GM19099 (cell line): ENCODE measurements around the gene CNGA2.

ENCODE experiments used
- POLR2A ChIP-seq: IDR thresholded peaks from 3 replicates; pipeline ENCODE4 v1.6.1; 2011; ENCODE audit warnings: low read depth; ENCODE audit not compliant: insufficient read length; ENCODE audit errors: extremely low read depth

CNGA2 gene

DNA sequence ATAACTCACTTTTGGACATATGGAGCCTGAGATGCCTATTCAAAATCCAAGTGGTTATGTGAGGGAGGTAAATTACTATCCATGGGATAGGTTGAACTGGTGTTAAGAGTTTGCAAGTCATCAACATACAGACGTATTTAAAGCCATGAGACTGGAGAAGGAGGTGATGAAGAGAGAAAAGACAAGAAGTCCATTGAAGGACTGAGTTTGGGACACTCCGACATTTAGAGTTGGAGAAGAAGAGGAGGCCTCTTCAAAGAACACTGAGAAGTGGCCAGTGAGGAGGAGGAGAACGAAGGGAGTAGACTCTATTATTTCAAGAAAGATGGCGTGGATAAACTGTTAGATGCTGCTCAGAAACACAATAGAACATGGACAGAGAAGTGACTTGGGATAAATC is at the start of gene CNGA2:
CNGA2 (plus strand) TSS at position 301 of the 400 bp plus-strand sequence. CDS start 3,738 bp downstream, outside the sequence.
- no peak for TF ChIP-seq POLR2A

DNA sequence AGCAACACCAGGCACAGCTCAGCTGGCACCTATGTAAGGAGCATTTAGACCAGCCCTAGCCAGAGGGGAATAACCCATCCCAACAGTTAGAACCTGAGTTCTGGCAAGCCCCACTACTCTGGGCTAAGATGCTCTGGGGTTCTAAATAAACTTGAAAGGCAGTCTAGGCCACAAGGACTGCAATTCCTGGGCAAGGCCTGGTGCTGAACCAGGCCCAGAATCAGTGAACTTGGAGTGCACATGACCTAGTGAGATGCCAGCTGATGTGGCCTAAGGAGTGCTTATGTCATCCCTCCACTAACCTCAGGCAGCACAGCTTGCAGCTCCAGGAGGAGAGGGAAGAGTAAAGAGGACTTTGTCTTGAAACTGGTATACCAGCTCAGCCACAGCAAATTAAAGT is 46.9 kb upstream of the CNGA2 start:
- no peak for TF ChIP-seq POLR2A

- TF ChIP-seq POLR2A = no peak
Observed at GRCh38 chrX:151688695-151689094, 45.9 kb upstream of the CNGA2 start.

GRCh38 chrX:151692825-151693224 is 41.7 kb upstream of the CNGA2 start:
- no peak for TF ChIP-seq POLR2A

DNA sequence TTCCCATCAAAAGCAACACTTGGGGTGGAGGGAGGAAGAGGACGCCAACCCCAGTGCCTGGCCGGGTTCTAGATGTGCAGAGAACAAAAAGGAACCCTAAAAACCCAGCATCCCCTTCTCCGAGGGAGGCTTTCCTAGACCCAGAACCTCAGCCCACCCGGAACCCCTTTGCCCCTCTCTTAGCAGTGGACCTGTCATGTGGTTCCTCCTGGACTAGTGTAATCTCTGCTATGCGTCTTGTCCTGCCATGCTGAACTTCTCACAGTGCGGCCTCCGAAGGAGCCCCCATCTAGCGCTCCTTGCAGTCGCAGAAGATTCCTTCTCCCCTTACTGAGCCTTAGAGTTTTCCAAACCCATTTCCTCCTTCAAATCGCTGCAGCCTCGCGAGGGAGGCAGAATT is 40.4 kb upstream of the CNGA2 start:
- no peak for TF ChIP-seq POLR2A

GRCh38 chrX:151694661-151695582 is 39.6 kb upstream of the CNGA2 start, which contains the start of gene PRRG3:
Gene PRRG3 (plus strand): TSS chrX:151695458. CDS start chrX:151698815, 3,357 bp downstream.
- no peak for TF ChIP-seq POLR2A

DNA sequence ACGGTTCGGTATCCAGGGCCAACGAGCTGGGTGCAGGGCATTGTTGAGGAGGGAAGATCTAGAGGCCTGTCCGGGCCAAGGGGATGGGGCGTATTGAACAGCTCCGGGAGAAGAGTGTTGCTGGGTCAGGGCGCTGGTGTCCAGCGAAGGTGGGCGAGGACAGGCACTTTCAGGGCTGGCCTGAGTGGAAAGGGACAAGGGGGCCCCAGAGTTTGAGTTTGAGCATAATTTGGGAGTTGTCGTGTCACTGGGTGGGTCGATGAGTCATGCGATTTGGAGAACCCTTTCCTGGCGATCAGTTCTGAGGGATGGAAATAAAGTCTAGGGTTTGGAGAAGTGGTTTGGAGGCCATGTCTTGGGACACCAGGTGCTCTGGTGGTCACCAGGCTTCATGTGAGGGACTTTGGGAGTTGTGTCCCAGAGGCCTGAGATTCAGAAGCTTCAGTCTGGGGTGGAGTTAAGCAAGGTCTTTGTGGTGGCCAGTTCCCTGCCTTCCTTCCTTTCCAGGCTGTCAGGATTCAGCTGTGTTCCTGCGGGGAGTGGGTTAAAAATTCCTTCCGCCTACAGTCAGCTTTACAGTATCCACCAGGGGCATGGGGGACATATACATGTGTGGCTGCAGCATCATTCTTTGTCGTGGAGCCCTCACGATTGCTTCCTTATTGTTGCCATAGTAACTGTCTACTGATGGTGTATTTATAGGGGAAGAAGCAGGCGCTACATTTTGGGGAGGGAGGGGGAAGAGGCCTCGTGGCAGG is 38.8 kb upstream of the CNGA2 start:
- TF ChIP-seq POLR2A = no peak

DNA sequence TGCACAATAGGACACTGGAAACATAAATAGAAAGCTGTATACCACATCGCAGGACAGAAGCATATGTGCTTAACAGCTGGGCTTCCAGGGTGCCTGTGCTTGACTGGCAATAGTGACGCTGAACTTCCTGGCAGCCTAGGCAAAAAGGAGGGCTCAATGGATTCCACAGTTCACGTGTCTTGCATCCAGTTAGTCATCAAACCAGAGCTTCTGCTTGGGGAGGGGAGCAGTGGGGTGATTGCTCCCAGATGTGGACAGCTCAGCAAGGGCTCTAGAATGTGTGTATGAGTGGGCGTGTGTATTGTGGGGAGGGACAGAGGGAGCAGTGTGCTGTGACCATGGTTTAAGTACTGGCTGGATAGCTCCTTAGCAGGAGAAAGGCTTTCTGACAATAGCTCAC is 37.0 kb upstream of the CNGA2 start:
- no peak for TF ChIP-seq POLR2A

DNA sequence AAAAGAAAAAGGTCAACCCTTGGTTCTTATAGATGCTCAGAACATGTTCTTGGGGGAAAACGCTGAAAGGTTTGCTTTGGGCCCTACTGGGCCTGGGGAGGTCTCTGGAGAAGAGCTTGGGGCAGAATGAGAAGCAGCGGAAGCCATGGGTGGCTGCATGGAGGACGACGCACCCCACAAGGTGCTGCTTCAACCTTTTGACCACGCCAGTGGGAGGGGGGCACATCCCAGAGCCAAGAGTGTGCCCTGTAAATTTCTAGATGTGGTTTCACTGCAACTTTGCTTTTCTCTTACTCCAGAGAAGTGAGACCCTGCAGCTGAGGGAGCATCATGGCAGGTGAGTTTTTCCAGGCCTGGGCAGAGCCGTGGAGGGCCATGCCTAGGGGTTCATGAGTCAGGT is 36.1 kb upstream of the CNGA2 start:
- TF ChIP-seq POLR2A = no peak

DNA sequence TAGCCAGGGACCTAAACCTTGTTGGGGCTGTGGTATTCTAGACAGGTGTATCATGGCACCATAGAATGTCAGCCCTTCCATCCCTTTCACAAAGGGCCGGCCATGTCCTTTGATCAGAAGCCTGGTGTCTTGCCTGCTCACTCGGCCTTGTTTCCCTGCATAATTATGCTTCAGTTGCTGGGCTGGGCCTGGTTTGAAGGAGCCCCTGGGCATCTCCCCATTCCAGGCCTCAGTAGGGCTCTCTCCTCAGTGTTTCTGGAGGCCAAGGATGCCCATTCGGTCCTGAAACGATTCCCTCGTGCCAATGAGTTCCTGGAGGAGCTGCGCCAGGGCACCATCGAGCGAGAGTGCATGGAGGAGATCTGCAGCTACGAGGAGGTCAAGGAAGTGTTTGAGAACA is 34.8 kb upstream of the CNGA2 start:
- TF ChIP-seq POLR2A = no peak

DNA sequence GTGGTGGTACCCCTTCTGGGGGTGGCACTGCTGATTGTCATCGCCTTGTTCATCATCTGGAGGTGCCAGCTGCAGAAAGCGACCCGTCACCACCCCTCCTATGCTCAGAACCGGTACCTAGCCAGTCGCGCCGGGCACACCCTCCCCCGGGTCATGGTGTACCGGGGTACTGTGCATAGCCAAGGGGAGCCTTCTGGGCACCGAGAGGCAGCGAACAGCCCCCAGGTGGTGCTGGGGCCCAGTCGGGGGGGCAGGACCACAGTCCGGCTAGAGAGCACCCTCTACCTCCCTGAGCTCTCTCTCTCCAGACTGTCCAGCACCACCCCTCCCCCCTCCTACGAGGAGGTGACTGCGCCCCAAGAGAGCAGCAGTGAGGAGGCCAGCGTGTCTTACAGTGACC is 34.0 kb upstream of the CNGA2 start:
- no peak for TF ChIP-seq POLR2A

GRCh38 chrX:151701071-151701470 is 33.5 kb upstream of the CNGA2 start:
- TF ChIP-seq POLR2A = no peak

- no peak for TF ChIP-seq POLR2A
Observed at GRCh38 chrX:151701531-151701930, 33.0 kb upstream of the CNGA2 start.

DNA sequence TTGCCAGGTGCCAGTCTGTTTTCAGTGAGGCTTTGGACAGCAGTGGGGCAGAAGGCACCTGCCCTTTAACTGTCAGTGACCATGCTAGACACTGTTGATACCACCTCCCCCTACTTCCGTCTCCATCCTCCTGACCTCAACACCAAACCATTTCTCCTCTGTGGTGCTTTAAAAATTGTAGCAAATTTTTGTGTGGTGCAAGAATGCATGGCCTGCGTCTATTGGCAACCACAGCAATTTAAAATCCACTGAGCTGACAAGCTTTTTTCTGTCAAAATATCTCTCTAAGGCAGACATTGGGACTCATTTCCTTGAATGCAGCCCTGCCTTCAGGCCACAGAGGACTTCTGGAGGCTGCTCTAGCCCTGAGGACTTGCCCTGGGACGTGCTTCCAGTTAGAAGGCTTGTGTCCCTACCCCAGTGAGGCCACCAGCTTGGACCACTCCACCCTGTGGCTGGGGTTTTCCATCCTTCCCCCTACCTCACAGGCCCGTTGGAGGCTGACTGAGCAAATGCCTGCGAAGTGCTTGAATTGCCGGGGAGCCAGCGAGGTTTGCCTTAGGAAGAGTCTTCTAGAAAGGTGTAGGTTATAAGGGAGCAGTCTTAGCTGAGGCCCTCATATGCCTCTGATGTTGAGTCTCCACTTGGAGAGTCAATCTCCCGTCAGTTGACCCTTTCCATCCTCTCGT is 32.4 kb upstream of the CNGA2 start:
- TF ChIP-seq POLR2A = no peak

DNA sequence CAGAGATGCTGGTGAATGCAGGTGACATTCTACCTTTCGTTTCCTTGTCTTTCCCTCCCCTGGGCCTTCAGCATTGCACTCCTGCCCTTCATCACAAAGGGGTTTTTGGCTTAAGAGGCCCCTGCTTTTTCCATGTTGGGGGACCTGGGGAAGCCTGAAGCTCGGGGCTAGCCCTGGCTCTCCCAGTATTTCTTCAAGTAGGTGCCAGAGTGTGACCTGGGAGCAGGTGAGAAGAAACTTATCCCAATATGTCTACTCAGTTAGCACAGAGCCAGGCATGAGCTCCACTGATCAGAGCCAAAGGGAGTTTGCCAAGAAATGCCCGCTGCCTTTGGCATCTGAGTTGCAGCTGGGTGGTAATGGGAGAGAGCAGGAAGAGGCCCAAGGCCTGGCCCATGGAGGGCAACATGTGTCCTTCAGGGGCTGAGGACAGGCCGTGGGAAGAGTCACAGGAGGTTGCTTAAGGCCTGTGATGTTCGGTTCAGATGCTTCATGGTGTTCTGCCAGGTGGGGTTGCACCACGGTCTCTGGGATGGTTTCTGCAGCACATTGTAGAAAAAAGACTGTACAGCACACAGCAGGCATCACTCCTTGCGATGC is 31.7 kb upstream of the CNGA2 start:
- no peak for TF ChIP-seq POLR2A
